GM18511 (cell line): ENCODE data around the gene RNH1.

Source experiments
- ATAC-seq: cut with Tn5 transposase; IDR thresholded peaks from one replicate; pipeline ENCODE4 v1.9.1; 2021; ENCODE audit warnings: mild to moderate bottlenecking, moderate library complexity; ENCODE audit not compliant: unreplicated experiment

The RNH1 gene

DNA sequence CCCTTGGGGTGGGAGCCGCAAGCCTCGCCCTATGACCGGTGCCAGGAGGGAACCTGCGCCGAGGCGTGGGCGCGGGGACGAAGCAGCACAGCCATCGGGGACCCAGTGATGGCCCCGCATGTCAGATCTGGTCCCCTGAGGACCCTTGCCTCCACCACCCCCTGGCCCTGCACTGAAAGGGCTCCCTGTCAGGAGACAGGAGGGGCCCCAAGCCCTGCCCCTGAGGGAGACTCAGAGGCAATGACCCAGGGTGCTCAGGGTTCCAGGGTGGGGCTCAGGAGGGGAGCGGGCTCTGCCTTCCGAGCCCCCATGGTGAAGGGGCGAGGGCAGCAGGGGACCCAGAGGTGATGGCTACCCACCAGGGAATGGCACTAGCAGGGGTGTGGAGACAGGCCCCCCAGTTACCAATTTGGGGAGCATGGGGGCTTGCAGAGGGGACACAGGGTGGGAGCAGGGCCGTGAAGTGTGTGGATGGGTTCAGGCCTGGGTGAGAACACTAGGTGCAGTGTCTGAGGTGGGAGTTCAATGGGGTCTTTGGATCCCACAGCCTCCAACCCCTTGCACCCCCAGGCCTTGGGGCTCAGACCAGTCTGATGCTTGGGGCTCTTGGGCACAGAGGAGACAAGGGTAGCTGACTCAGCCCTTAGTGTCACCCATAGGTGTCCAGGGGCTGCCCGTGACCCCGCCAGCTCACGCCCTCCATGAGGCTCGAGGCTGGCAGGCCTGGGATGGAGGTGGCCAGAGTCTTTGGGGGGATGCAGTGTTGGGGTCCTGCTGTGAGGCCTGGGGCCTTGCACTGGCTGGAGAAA lies 30.8 kb upstream of the RNH1 start:
- ATAC-seq, result no peak

DNA sequence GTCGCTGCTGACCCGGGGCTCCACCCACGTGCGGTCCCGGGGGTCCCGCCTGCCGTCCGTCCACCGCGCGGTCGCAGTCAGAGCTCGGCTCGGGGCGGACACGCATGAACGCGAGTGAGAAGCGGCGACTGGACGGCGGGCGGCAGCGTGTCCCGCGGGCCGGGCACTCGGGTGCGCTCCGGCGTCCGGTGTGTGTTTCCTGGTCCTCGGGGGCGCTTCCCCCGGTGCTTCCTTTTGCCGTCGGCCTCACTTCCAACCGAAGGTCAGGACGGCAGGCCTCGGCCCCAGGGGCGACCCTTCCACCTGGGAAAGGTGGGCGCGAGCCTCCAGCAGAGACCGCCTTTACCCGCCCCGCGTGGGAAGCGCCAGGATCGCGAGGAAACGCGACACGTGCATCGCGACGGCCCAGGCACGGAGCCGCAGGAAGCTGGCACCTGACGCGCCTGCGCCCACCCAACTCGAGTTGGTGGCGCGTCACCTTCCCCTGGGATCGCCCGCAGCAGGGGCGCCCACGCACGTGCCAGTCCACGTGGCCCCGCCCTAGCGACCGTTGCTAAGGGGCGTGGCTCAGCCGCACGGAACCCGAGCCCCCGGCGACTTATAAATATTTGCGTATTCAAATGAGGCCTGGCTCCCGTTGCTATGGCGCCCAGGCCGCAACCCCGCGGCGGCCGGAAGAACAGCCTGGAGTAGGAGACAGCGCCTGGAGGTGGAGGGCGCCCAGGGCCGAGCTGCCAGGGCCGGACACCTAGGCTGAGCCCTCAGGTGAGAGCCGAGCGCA lies 30.0 kb upstream of the RNH1 start, which contains the start of gene LRRC56:
TSS of gene LRRC56 (plus strand) at position 687 of the 781 bp plus-strand sequence. CDS start 3,158 bp downstream, outside the sequence.
- peak; percentile 59 for ATAC-seq

- peak; percentile 74 for ATAC-seq
Observed at GRCh38 chr11:535519-536454, 28.7 kb upstream of the RNH1 start, which contains the start of gene HRAS. Gene HRAS, minus strand, starts transcription at chr11:535576.

DNA sequence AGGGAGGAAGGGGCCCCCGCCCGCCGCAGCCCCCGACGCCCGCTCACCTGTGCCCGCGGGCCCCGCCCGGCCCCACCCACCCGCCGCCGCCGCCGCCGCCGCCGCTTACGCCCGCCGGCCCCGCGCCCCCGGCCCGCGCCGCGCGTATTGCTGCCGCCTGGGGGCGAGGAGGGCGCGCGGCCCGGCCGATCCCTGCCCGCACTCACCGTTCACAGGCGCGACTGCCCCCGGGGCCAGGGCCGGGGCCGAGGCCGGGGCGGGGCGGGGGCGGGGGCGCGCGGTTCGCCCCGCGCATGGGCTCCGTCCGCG lies 28.1 kb upstream of the RNH1 start:
- ATAC-seq, result peak; percentile 18

GRCh38 chr11:534396-535209 lies 27.6 kb upstream of the RNH1 start:
- no peak for ATAC-seq

DNA sequence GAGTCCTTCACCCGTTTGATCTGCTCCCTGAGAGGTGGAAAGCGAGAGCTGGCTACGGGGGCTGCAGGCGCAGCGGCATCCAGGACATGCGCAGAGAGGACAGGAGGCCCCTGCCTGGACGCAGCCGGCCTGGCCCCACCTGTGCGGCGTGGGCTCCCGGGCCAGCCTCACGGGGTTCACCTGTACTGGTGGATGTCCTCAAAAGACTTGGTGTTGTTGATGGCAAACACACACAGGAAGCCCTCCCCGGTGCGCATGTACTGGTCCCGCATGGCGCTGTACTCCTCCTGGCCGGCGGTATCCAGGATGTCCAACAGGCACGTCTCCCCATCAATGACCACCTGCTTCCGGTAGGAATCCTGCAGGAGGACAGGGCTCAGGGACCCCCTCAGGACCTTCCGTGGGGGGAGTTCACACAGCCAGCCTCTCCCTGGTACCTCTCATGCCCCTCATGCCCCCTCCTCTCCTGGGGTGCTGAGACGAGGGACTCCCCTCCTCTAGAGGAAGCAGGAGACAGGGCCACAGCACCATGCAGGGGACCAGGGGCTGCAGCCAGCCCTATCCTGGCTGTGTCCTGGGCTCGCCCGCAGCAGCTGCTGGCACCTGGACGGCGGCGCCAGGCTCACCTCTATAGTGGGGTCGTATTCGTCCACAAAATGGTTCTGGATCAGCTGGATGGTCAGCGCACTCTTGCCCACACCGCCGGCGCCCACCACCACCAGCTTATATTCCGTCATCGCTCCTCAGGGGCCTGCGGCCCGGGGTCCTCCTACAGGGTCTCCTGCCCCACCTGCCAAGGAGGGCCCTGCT lies 26.7 kb upstream of the RNH1 start:
- ATAC-seq, result no peak

DNA sequence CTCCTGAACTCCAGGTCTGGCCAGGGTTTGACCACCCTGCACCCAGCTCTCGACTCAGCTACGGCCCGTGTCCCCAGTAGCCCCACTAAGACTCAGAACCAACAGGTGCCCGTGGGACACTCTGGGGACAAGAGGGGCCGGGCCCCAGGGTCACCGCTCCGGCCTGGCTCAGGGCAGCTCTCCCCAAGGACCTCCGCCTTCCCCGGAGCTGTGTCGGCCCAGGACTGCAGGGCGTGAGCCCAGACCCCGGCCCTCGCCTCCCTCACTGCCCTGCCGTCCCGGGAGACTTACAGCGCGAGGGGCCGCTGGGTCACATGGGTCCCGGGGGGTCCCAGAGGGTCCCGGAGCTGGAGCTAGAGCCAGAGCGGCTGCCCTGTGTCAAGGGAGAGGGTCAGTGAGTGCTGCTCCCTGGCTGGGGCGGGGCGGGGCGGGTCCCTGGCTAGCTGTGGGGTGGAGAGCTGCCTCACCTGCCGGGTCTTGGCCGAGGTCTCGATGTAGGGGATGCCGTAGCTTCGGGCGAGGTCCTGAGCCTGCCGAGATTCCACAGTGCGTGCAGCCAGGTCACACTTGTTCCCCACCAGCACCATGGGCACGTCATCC lies 26.0 kb upstream of the RNH1 start:
- no peak for ATAC-seq

DNA sequence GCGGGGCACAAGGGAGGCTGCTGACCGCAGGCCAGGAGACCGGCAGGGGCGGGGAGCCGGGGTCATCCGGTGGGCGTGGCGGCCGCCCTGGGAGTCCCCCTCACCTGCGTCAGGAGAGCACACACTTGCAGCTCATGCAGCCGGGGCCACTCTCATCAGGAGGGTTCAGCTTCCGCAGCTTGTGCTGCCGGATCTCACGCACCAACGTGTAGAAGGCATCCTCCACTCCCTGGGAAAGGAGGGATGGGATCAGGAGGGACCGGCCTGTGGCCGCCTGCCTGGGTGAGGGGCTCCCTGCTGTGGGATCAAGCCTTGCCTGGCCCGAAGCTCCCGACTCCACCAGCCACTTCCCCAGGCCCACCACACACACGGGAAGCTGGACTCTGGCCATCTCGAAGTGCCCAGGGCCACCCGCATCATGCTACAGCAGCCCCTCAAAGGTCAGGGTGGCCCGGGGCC lies 25.5 kb upstream of the RNH1 start:
- ATAC-seq, result no peak

GRCh38 chr11:531919-532526 lies 25.0 kb upstream of the RNH1 start:
- no peak for ATAC-seq

GRCh38 chr11:530960-531831 lies 24.2 kb upstream of the RNH1 start:
- ATAC-seq, result no peak

DNA sequence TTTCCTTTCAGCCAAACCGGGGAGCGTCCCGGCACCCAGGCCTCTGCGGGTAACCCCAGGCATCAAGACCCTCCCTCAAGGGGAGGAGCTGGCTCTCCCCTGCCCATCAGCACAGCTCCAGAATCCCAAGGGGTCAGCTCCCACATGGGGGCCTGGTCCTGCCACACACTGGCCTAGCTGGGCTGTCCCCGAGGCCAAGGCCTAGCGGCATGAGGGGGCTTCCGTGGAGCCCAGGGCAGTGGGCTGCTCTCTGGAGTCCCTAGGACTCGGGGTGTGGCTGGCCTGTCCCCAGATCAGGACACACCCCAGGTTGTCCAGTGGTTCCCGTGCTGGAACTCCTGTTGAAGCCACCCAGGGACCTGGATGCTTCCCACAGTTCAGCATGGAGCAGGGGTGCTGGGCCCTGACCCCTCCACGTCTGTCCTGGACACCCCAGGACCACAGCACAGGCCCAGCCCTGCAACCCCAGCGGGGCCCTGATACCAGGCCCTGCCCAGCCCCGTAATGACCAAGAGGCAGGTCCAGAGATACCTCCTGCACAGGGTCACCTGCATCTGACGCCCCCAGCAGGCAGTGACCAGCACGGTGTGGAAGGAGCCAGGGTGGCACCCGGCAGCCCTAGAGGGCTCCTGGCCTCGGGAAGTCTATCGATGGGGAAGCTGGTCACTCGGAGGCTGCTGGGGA lies 22.8 kb upstream of the RNH1 start:
- ATAC-seq, result no peak

DNA sequence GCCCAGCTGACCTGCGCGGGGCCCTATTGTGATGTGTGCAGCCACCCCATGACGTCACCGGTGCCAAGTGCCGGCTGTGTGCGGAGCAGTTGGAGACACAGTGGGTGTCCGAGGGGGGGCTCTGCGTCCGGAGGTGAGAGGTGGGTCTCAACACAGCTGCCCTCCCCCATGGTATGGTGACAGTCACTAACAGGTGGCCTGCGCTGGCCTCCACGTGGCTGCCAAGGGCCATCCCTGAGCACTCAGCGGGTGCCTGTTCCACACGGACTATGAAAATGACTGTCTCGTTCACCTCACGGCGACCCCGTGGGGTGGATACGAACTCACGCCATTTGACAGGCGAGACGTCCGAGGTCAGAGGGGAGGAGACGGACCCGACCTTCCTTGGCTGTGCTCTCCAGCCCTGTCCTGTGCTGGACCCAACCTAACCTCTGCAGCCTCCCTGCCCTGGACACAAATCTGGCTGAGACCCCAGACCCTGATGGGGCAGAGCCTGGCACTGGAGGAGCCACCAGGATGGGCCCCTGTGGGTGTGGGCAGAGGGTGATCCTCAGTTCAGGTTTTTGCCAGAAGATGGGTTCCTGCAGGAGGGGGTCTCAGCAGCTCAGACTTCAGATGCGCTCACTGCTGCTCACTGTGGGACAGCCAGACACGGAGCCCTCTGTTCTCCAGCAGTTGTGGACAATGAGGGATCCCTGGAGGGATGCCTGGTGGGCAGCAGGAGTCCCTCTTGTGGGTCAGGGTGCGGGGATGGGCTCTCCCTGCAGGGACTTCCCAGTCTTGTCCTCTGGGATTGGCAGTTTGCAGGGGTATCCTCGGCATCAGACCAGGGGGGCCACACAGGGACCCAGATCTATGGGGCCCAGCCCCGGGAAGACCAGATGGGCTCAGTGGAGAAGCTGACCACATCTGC lies 22.0 kb upstream of the RNH1 start:
- no peak for ATAC-seq

DNA sequence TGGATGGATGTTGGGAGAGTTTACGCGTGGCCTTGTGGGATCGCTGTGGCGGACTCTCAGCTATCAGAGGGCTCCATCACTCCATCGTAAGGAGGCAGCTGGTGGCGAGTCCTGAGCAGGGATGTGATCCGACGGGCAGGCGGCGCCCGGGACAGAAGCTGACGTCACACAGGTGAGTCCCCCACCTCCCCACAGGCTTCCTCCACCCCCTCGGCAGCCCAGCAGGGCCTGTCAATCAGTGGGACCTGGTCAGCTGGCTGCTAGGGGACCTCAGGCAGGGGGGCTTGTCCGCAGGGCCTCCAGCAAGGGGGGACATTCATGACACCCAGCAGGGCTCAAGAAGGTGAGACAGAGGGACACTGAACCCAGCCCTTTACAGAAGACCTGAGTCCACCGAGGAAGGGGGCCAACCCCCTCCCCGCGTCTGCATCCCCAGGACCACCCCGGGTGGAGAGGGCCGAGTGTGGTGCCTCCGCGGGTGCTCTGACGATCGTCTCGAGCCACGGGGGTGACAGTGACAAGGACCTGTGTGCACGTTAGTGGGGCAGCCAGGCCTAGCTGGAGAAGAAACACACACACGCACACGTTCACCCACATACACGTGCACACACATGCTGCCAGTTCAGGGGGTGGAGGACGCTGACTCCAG lies 21.2 kb upstream of the RNH1 start:
- no peak for ATAC-seq

- ATAC-seq, result no peak
Observed at GRCh38 chr11:526192-526591, 19.1 kb upstream of the RNH1 start.

GRCh38 chr11:521177-521688 lies 14.2 kb upstream of the RNH1 start:
- no peak for ATAC-seq
